Stimulated activated CD4-positive, alpha-beta T cell treated with anti-CD3 and anti-CD28 coated beads, Interleukin-12 subunit alpha, Interleukin-12 subunit beta, amount 100 ng/mL, for 4 hours (primary cell): ENCODE data around the gene TEPSIN.

ENCODE experiments used
- DNase-seq: peaks from one replicate; pipeline ENCODE4 v3.0.0-alpha.2; 2020

Gene TEPSIN

DNA sequence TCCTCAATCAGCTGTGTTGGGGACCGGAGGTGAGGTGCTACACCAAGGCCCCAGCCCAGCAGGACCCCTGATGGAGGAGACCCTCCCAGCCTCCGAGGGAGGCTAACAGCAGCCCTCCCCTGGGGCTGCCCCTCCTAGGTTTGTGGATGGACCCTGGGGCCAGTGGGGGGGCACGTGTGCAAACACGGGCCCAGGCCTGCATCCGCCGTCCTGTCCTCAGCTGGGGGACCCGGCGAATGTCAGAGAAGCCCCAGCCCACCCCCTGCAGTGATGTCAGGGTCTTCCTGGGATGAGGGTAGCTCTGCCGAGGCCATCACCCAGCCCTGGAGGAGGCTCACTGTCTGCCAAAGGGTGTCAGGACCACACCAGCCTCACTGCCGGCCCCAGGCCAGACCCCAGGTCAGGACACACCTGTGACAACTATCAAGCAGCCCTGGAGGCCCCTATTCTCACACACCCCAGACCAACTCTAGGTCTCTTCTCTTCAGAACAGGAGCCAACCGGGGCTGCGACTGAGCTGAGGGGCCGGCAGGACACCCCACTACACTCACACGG is 42.8 kb downstream of the TEPSIN start:
- no peak for DNase-seq

DNA sequence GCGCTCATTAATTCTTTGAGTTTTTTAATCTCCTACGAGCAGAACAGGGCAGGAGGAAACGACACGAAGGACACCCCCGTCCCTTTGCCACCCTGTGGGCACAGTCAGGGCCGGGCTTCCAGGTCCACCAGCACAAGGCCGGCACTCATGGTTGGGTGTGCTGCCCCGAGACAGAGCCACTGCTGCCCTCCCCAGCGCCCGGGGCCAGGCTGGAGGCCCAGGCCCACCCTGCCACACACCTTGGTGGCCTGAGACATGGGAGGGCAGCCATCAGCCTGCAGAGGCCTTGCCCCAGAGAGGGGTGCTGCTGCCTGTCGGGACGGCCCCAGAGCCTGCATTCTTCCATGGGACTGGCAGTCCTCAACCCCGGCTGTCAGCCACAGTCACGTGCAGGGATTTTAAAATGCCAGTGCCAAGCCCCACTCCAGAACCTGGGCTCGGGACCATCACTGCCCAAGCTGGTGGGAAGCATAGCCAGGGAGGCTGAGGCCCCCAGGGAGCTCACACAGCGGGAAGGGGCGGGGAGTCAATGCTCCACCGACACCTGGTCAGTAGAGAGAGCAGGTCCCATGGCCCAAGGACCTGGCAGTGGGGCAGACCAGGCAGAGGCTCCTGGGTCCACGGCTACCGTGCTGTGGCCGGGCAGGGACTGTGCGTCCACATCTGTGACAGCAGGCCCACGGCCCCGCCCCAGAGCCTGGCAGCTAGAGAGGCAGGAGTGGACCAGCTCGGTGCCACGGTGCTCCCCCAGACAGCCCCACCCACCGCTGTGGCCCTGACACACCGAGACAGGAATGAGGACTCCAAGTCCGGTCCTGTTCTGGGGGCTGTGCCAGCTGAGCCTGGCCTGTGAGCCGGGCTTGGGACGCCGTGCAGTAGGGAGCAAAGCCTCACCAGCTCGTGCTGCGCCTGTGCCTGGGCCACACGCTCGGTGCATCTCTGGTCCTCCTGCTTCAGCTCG is 43.6 kb downstream of the TEPSIN start:
- DNase-seq: no peak

GRCh38 chr17:81194225-81194760 is 44.6 kb downstream of the TEPSIN start:
- DNase-seq: no peak

GRCh38 chr17:81193470-81194224 is 45.2 kb downstream of the TEPSIN start:
- no peak for DNase-seq

GRCh38 chr17:81193051-81193410 is 45.8 kb downstream of the TEPSIN start:
- DNase-seq: no peak

GRCh38 chr17:81192386-81193050 is 46.3 kb downstream of the TEPSIN start:
- DNase-seq: no peak

DNA sequence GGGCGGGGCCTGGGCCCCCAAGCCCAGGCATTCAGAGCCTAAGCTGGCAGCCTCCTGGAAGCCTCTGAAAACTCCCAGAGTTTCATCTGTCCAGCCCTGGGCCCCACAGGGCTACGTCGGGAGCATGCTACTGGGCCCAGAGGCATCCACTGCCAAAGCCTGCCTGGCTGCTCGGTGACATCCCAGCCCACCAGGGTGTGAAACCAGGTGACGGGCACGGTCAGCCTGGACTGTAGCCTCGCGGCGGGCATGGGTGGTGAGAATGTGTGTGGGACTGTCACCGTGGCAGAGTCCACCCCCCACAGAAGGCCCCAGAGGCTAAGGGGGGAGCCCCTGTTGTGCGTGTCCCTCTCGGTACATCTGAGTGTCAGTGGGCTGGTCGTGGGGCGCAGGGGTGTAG is 47.2 kb downstream of the TEPSIN start:
- no peak for DNase-seq

GRCh38 chr17:81191116-81191515 is 47.7 kb downstream of the TEPSIN start:
- DNase-seq: no peak

DNA sequence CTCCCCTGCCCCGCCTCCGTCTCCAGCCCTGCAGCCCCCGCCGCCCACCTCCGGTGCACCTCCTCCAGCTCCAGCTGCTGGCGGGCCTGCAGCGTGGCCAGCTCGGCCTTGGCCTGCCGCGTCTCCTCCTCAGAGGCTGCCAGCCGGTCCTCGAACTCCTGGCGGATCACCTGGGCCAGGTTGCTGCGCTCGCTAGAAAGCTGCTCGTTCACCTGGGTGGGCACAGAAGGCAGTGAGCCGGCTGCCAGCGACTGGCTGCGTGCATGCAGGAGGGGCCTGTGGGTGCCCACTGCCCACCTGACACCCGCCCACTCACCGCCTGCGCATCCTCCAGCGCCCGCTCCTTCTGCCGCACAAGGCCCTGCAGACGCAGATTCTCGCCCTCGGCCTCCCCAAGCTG is 48.3 kb downstream of the TEPSIN start:
- DNase-seq: no peak

DNA sequence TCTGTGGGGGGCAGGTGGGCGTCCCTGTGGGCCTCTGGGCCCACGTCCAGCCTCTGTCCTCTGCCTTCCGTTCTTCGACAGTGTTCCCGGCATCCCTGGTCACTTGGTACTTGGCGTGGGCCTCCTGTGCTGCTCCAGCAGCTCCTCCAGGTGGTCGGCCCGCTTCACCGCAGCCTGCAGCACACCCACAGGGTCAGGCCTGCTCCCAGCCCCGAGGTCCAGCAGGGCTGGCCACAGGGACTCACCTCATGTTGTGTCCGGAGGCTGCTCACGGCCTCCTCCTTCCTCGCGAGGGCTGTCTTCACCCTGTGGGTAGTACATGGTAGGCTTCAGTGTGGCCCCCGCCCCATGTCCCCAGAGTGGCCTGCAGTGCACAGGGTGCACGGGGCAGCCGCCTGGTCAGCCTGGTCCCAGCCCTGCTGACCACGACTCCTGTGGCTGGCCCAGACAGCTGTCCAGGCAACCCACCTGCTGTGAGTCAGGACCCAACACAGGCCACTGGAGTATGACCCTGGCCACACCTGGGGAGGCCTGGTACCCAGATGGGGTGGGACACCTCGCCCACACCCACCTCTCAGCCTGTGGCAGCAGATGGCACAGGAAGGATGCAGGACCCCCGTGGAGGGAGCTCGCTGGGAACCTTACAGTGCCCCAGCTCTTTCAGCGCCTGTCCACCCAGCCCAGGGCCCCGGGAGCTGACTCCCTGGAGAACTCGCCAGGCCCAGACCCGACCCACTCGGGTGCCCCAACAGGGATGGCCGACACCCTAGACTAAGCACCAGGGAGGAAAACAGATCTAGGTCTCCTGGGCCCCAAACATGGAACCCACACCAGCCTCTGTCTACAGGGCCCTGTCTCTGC is 49.0 kb downstream of the TEPSIN start:
- no peak for DNase-seq

GRCh38 chr17:81189016-81189415 is 49.8 kb downstream of the TEPSIN start:
- DNase-seq: no peak

DNA sequence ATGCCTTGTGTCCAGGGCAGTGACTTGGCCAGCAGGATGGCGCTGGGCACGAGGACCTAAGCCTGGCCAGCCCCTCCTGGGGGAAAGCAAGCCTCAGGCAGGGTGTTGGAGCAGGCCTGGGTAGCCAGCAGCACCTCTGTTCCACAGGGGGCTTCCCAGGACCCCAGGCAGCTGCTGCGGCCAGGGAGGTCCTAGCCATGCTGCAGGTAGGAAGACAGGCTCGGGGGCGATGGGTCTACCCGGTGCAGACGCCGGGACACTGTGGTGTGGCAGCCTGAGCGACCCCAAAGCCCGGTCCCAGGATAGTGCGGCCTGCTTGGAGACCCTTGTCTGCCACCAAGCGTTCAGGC is 50.4 kb downstream of the TEPSIN start:
- no peak for DNase-seq

- no peak for DNase-seq
These were observed 51.0 kb downstream of the TEPSIN start for GRCh38 chr17:81187586-81188490.

- DNase-seq: no peak
These were observed 51.7 kb downstream of the TEPSIN start for GRCh38 chr17:81187120-81187519.

DNA sequence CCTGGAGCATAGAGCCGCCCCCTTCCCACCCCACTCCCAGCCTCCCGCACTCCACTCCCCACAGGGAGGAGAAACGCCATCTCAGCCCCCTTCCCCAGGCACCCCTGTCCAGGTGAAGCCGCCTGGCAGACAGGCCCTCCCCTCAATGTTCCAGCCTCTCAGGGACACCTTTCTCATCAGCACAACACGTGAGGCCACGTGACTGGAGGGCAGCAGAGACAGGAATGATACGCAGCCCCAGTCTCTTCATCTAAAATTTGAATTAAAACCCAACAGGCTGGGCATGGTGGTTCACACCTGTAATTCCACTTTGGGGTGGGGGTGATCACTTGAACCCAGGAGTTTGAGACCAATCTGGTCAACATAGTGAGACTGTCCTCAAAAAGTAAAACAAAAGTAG is 52.7 kb downstream of the TEPSIN start:
- DNase-seq: no peak

- DNase-seq: no peak
These were observed 54.3 kb downstream of the TEPSIN start for GRCh38 chr17:81184555-81184954.

GRCh38 chr17:81183807-81184206 is 55.0 kb downstream of the TEPSIN start:
- no peak for DNase-seq

DNA sequence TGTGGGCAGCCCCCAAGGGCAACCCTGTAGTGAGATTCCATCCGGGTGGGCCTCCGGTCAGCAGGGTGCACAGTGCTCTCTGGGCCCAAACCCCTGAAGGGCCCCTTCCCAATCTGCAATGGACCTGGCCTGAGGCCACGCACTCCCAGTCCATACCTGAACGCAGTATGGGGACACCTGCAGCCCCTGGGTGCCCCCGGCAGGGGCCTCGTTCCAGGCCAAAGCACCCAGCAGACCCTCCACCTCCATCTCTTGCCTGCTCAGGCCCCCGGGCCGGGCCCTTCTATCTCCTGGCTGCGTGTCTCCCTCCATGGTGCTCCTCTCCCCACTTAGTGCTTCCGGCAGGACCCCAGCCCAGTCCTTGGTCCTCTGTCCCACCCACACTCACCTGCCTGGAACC is 55.5 kb downstream of the TEPSIN start:
- DNase-seq: no peak

DNA sequence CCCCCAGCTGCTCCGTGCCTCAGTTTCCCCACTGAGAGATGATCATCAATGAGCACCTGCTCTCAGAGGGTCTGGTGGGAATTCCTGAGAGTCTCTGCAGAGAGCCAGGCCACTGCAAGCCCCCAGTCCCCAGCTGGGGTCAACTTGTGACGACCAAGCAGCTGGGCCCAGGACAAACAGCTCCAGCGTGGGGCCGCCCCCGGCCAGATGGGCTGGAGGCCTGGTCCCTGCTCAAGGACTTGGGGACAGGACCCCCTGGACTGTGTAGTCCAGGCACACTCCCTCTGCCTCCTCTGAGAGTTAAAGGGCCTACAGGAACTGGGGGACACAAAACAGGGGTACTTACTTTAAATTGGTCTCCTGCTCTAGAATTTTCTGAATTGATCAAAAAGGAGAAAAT is 56.3 kb downstream of the TEPSIN start:
- no peak for DNase-seq

DNA sequence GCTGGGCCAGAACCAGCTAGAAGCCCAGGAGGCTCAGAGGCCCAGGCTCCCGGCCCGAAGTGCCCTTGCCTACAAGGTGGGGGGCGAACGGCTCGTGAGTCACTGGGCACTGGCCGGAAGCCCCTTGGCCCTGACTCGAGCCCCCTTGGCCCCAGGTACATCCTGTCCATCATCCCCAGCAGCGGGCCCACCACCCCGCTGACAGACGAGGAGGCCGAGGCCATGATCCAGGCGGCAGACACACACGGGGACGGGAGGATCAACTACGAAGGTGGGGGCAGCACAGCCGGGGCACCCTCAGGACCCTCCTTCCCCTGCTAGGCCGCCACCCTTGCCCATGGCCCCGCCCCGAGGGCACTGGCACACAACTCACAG is 57.1 kb downstream of the TEPSIN start:
- DNase-seq: no peak
